ENCODE measurements around the gene NCOA1. TPM values are rescaled to one million over a fixed set of nuclear protein-coding genes. Genes with fewer than 3 reads are reported as not detected.

NCOA1 gene
- total and polyA plus RNA-seq, 8 donors = 6.2 to 27.0 (median 17.3) TPM

DNA sequence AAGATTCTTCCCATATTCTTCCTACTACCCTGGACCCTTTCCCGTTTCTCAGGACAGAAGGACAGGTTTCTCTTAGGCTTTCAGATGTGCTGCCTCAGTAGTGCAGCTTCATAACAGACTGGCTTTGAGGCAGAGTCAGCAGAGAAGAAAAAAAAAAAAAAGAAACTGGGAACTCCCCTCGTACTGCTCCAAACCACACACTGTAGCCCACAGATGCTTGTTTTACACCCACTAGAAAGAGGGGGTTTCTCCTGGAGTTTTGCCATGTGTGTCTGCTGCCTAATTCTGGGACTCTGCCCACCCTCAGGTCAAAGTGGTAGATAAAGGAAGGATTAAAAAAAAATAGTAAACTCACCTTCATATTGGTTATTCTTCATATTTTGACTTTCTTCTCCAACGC lies 95.9 kb downstream of the NCOA1 start:
- WGBS, 2 donors = 84 to 89% methylated on average over 3 of the region's 3 CpGs
- Histone ChIP-seq H3K4me3 (no peak overlapping the region), H3K27me3 (no peaks in the 10 kb centered on the region), H3K27ac (no peak overlapping the region), H3K36me3 (no peaks in the 10 kb centered on the region), H3K9me3 (no peaks in the 10 kb centered on the region), H3K4me1 (no peaks in the 10 kb centered on the region)
- ATAC-seq (no peak), DNase-seq (no peak), FAIRE-seq (no peak)
- TF ChIP-seq, protein P1, sequence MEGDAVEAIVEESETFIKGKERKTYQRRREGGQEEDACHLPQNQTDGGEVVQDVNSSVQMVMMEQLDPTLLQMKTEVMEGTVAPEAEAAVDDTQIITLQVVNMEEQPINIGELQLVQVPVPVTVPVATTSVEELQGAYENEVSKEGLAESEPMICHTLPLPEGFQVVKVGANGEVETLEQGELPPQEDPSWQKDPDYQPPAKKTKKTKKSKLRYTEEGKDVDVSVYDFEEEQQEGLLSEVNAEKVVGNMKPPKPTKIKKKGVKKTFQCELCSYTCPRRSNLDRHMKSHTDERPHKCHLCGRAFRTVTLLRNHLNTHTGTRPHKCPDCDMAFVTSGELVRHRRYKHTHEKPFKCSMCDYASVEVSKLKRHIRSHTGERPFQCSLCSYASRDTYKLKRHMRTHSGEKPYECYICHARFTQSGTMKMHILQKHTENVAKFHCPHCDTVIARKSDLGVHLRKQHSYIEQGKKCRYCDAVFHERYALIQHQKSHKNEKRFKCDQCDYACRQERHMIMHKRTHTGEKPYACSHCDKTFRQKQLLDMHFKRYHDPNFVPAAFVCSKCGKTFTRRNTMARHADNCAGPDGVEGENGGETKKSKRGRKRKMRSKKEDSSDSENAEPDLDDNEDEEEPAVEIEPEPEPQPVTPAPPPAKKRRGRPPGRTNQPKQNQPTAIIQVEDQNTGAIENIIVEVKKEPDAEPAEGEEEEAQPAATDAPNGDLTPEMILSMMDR (IDR thresholded peaks at IDR 0.05) = no peak
- intact Hi-C loops (cut with DNase I) = no loop called here

DNA sequence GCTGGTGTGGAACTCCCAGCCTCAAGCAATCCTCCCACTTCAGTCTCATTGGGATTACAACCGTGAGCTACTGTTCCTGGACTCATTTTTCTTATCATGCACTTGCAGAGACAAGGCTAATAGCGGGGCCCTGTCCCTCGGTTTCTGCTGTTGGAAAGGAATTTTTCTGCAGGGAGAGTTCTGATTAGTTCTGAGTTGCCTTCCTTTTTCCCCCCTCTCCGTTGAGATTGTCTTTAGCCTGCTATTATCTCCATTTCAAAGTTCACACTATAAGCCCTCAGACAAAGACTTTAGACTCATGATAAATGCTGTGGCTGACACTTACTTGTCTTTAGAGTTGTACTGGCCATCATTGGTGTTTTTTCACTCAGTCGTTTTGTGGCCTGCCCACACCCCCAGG lies 97.2 kb downstream of the NCOA1 start:
- DNase-seq (no peak), FAIRE-seq (no peak), ATAC-seq (no peak)
- no peaks in the 10 kb centered on the region for H3K9me3 ChIP-seq
- H3K27me3 ChIP-seq = no peaks in the 10 kb centered on the region
- no peaks in the 10 kb centered on the region for H3K36me3 ChIP-seq
- intact Hi-C loops (cut with DNase I) = no loop called here
- H3K4me1 ChIP-seq = peaks cover 0 to 6% (median 0%) of the 10 kb centered on the region in 3 donors
- WGBS, 2 donors = 86 to 87% methylated on average over 5 of the region's 5 CpGs
- TF ChIP-seq, protein P1 (IDR thresholded peaks at IDR 0.05) = no peak
- H3K4me3 ChIP-seq = no peak overlapping the region
- H3K27ac ChIP-seq = no peak overlapping the region

DNA sequence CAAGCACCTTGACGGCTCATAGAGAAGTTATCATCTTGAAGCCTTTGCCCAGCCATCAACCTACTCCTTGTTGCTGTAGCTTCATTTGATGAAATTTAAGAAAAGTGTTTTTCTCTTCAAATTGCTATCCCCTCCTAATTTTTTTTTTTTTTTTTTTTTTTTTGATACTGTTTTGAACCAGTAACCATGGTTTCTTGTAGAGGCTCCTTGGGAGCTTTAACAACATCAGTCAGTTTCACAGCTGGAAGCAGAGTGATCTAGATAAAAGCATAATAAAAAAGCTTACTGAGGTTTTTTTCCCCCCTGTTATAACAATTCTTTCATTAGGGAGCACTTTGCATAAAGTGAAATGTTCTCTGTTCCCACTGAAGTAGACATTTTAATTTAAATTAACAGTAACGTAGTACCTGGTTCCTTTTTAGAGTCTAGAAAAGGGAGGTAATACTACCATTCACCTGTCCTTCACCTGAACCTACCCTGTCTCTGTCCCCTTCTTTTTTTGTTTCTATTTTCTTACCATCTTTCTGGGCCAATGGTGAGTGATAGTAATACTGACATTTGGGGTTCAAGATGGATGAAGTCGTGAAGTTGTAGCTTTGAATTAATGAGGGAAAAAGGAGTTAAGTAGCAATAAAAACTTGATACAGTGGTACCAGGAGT lies 101.5 kb downstream of the NCOA1 start:
- Histone ChIP-seq H3K9me3 (no peaks in the 10 kb centered on the region), H3K27me3 (no peaks in the 10 kb centered on the region), H3K4me3 (no peak overlapping the region), H3K27ac (no peak overlapping the region), H3K4me1 (peaks cover 0 to 6% (median 0%) of the 10 kb centered on the region in 3 donors), H3K36me3 (no peaks in the 10 kb centered on the region)
- FAIRE-seq = no peak
- 94 to 97% methylated on average over 3 of the region's 3 CpGs for WGBS, 2 donors
- TF ChIP-seq, protein P1 (IDR thresholded peaks at IDR 0.05) = no peak
- no peak for DNase-seq
- intact Hi-C loops (cut with DNase I) = no loop called here
- ATAC-seq = no peak

DNA sequence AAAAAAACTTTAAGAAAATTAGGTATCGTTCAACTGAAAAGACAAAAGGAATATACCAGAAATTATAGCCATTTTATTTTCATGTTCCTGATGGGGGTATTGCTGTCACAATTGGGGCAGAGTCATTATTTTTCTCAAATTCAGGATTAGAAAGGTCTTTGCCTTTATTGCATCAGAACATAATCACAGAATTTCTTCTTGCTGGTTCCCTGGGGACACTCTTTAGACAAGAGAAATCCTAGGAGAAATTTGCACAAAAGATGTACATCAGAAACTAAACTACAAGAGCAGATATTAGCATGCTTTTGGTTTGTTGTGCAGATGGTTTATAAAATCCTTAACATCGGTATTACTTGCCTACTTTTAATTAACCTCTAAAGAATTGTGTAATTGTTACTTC lies 103.2 kb downstream of the NCOA1 start:
- 92% methylated on average over 2 of the region's 2 CpGs for WGBS, 2 donors
- no peak for ATAC-seq

More for the DNA sequence above, 103.2 kb downstream of the NCOA1 start:
- DNase-seq = no peak
- H3K27me3 ChIP-seq = no peaks in the 10 kb centered on the region
- H3K4me1 ChIP-seq = peaks cover 0 to 6% (median 0%) of the 10 kb centered on the region in 3 donors
- H3K27ac ChIP-seq = no peak overlapping the region
- no peak for FAIRE-seq
- no peak overlapping the region for H3K4me3 ChIP-seq
- no peaks in the 10 kb centered on the region for H3K9me3 ChIP-seq
- TF ChIP-seq, protein P1 (IDR thresholded peaks at IDR 0.05) = no peak
- no peaks in the 10 kb centered on the region for H3K36me3 ChIP-seq
- intact Hi-C loops (cut with DNase I) = no loop called here

All from pancreas (tissue), 10 donors.